ENCODE measurements around the gene CTSS. TPM values are rescaled to one million over a fixed set of nuclear protein-coding genes. Genes with fewer than 3 reads are reported as not detected.

CTSS gene
- total and polyA plus RNA-seq, 2 donors (not counting 1 experiment from before 2014, with no cell fraction given) = 106 to 221 TPM

DNA sequence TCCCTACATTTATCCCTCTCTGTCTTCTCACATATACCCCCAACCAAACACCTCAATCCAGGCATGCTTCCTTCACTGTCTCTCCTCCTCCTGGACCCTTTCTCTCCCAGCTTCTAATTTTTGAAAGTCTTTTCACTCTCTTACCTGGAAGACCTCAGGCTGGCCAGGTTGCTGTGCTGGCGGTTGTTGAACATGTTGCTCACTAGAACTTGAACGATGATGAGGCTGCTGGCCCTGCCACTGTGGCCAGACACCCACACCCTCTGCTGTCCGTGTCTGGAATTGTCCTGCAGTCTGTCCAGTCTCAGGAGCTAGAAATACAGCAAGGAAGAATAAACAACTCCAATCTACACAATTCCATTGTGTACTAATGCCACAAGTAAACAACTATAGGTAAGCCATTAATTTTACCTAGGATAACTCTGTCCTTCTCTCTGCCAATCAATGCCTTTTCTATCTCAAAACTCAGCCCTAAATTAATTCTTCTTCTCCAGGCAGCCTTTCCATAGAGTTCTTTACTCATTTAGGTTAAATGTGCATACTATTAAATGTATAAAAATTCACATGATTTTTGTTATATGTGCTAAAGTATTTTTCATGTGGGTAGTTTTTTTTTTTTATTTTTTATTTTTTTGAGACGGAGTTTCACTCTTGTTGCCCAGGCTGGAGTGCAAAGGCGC lies 47.6 kb upstream of the CTSS start:
- Histone ChIP-seq H3K9ac (ENCODE audit: low read length) (no peak overlapping the region), H3K4me3 (ENCODE audit: control extremely low read depth in 1 of 5, extremely low read depth in 1 of 5, insufficient read depth in 1 of 5, low read depth in 2 of 5, low read length in 4 of 5) (no peak overlapping the region), H3K27me3 (replicated peaks in 1 of 4; ENCODE audit: control extremely low read depth in 1 of 4, control insufficient read depth in 3 of 4, insufficient read depth in 4 of 4, low read length in 3 of 4) (no peaks in the 10 kb centered on the region), H3K4me2 (replicated peaks; ENCODE audit: low read depth, low read length, poor library complexity, severe bottlenecking) (no peak overlapping the region), H3K9me3 (ENCODE audit: control extremely low read depth in 1 of 3, control insufficient read depth in 2 of 3, insufficient read depth in 1 of 3, low read length in 2 of 3) (no peaks in the 10 kb centered on the region), H3K36me3 (replicated peaks in 1 of 2; ENCODE audit: control extremely low read depth in 1 of 2, control insufficient read depth in 1 of 2, extremely low read depth in 1 of 2, insufficient read depth in 2 of 2, low read length in 1 of 2) (peaks cover 8 to 60% of the 10 kb centered on the region in 2 experiments), H4K20me1 (ENCODE audit: control insufficient read depth, insufficient read depth, low read length, poor library complexity, severe bottlenecking) (no peaks in the 10 kb centered on the region), H3K27ac (ENCODE audit: low read length in 2 of 2) (peak overlapping the region in 1 of 2 donors; percentile 11), H3K4me1 (ENCODE audit: control insufficient read depth in 2 of 2, insufficient read depth in 2 of 2, low read length in 2 of 2) (no peaks in the 10 kb centered on the region), H3K79me2 (ENCODE audit: control insufficient read depth, insufficient read depth, low read length) (no peaks in the 10 kb centered on the region), H2AFZ (ENCODE audit: insufficient read depth, low read depth, low read length, poor library complexity, severe bottlenecking) (no peak overlapping the region)
- CTCF ChIA-PET = interaction anchor here (0.6 to 3.2 kb wide), 8 partner anchors 11 to 253 kb away, joined by 3 to 13 read pairs (median 4); partner anchors contain the start of gene CTSS
- peaks cover 1% of the 10 kb centered on the region for H3K4me1 Mint-ChIP-seq
- POLR2A ChIA-PET = no interaction called here
- no peaks in the 10 kb centered on the region for H3K27me3 Mint-ChIP-seq
- no peak overlapping the region for H3K4me3 Mint-ChIP-seq
- H3K27ac Mint-ChIP-seq = no peak overlapping the region
- intact Hi-C loops (cut with micrococcal nuclease) = loop anchor here (5.0 kb wide), 1 partner anchor 51 kb away; no protein-coding TSS in a partner anchor
- no peak for TF ChIP-seq EZH2 (IDR thresholded peaks at IDR 0.05; ENCODE audit: borderline replicate concordance, insufficient read depth, low read depth, low read length, poor library complexity, severe bottlenecking)
- TF ChIP-seq, protein P1, sequence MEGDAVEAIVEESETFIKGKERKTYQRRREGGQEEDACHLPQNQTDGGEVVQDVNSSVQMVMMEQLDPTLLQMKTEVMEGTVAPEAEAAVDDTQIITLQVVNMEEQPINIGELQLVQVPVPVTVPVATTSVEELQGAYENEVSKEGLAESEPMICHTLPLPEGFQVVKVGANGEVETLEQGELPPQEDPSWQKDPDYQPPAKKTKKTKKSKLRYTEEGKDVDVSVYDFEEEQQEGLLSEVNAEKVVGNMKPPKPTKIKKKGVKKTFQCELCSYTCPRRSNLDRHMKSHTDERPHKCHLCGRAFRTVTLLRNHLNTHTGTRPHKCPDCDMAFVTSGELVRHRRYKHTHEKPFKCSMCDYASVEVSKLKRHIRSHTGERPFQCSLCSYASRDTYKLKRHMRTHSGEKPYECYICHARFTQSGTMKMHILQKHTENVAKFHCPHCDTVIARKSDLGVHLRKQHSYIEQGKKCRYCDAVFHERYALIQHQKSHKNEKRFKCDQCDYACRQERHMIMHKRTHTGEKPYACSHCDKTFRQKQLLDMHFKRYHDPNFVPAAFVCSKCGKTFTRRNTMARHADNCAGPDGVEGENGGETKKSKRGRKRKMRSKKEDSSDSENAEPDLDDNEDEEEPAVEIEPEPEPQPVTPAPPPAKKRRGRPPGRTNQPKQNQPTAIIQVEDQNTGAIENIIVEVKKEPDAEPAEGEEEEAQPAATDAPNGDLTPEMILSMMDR (IDR thresholded peaks at IDR 0.05) = no peak
- peak; percentile 30 for DNase-seq
- ATAC-seq (ENCODE audit: low read depth) = no peak
- no peaks in the 10 kb centered on the region for H3K9me3 Mint-ChIP-seq (ENCODE audit: insufficient read depth)
- 80% methylated on average over 5 of the region's 5 CpGs for WGBS (ENCODE audit: insufficient coverage)

DNA sequence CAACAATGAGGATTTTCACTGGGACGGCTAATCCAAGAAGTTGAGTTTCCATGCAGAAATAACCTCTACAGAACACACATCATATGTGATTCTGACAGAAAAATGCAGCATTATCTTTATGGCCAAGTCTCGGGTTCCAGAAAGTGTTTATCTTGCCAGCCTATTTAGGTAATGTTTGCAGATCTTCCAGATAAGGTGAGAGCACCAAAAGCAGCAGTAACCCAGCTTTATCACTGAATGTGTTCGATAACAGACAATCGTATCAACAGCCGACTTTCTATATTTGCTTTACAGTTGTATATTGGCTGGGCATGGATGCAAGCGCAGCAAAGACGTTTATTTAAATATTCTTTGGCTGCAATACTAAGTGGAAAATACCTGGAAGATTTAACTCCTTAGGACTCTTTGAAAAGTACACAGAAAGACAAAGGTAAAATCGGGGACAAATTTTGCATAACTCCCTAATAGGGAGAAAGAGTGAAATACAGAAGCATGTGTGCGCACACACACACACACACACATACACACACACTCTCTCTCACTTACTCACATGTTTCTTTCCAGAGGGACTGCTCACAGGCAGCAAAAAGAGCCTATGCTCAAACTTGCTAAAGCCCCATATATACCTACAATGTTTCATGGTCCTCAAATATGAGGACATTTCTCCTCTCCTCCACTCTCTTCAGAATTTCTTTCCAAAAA lies 45.5 kb upstream of the CTSS start:
- Histone ChIP-seq H3K9me3 (ENCODE audit: control extremely low read depth in 1 of 3, control insufficient read depth in 2 of 3, insufficient read depth in 1 of 3, low read length in 2 of 3) (no peaks in the 10 kb centered on the region), H3K27ac (ENCODE audit: low read length in 2 of 2) (no peak overlapping the region), H3K79me2 (ENCODE audit: control insufficient read depth, insufficient read depth, low read length) (no peaks in the 10 kb centered on the region), H3K4me1 (ENCODE audit: control insufficient read depth in 2 of 2, insufficient read depth in 2 of 2, low read length in 2 of 2) (peaks cover 0 to 5% of the 10 kb centered on the region in 2 donors), H3K27me3 (replicated peaks in 1 of 4; ENCODE audit: control extremely low read depth in 1 of 4, control insufficient read depth in 3 of 4, insufficient read depth in 4 of 4, low read length in 3 of 4) (no peaks in the 10 kb centered on the region), H3K9ac (ENCODE audit: low read length) (no peak overlapping the region), H4K20me1 (ENCODE audit: control insufficient read depth, insufficient read depth, low read length, poor library complexity, severe bottlenecking) (no peaks in the 10 kb centered on the region), H3K4me3 (ENCODE audit: control extremely low read depth in 1 of 5, extremely low read depth in 1 of 5, insufficient read depth in 1 of 5, low read depth in 2 of 5, low read length in 4 of 5) (no peak overlapping the region), H3K36me3 (replicated peaks in 1 of 2; ENCODE audit: control extremely low read depth in 1 of 2, control insufficient read depth in 1 of 2, extremely low read depth in 1 of 2, insufficient read depth in 2 of 2, low read length in 1 of 2) (peaks cover 4 to 43% of the 10 kb centered on the region in 2 experiments), H2AFZ (ENCODE audit: insufficient read depth, low read depth, low read length, poor library complexity, severe bottlenecking) (no peak overlapping the region), H3K4me2 (replicated peaks; ENCODE audit: low read depth, low read length, poor library complexity, severe bottlenecking) (no peak overlapping the region)
- CTCF ChIA-PET = no interaction called here
- 67% methylated on average over 3 of the region's 9 CpGs for WGBS (ENCODE audit: insufficient coverage)
- TF ChIP-seq EZH2 (IDR thresholded peaks at IDR 0.05; ENCODE audit: borderline replicate concordance, insufficient read depth, low read depth, low read length, poor library complexity, severe bottlenecking) = no peak
- TF ChIP-seq, protein P1 (IDR thresholded peaks at IDR 0.05) = no peak
- no peak for DNase-seq
- POLR2A ChIA-PET = no interaction called here
- Mint-ChIP-seq H3K27ac (no peak overlapping the region), H3K27me3 (no peaks in the 10 kb centered on the region), H3K4me1 (peaks cover 11% of the 10 kb centered on the region), H3K4me3 (no peak overlapping the region), H3K9me3 (ENCODE audit: insufficient read depth) (no peaks in the 10 kb centered on the region)
- intact Hi-C loops (cut with micrococcal nuclease) = loop anchor here (5.0 kb wide), 1 partner anchor 49 kb away; no protein-coding TSS in a partner anchor
- no peak for ATAC-seq (ENCODE audit: low read depth)

Measured in B cell (primary cell).